HepG2 (cell line): ENCODE data around the gene TBC1D16. TPM values are rescaled to one million over a fixed set of nuclear protein-coding genes. Genes with fewer than 3 reads are reported as not detected.
A peak's percentile ranks its signal among the peaks of the same experiment; 100 is the strongest.

Experiments
- AKAP8 ChIP-seq: sonication (generic); formaldehyde crosslinking; IDR thresholded peaks from 2 replicates; pipeline ENCODE4 v1.5.1; 2020; ENCODE audit warnings: mild to moderate bottlenecking, missing genetic modification reagents
- EEA1 ChIP-seq: sonication (generic); formaldehyde crosslinking; IDR thresholded peaks from 2 replicates; pipeline ENCODE4 v1.5.1; 2020; ENCODE audit warnings: mild to moderate bottlenecking, missing genetic modification reagents, borderline replicate concordance
- GMEB2 ChIP-seq: IDR thresholded peaks from 2 replicates; pipeline ENCODE4 v1.6.1; 2016; ENCODE audit warnings: missing biosample characterization, missing genetic modification reagents, low read depth
- HNF4A ChIP-seq: sonication (generic); formaldehyde crosslinking; IDR thresholded peaks from 2 replicates; pipeline ENCODE4 v1.4.0; 2020; ENCODE audit warnings: missing genetic modification reagents
- HNRNPK ChIP-seq: fragments of 200-400 bp; formaldehyde crosslinking; IDR thresholded peaks from 2 replicates; pipeline ENCODE4 v1.6.1; 2018; ENCODE audit warnings: low read length, low read depth, moderate library complexity, mild to moderate bottlenecking; ENCODE audit not compliant: poor library complexity, severe bottlenecking
- HNRNPL ChIP-seq: fragments of 200-400 bp; formaldehyde crosslinking; IDR thresholded peaks from 2 replicates; pipeline ENCODE4 v1.6.1; 2017; ENCODE audit warnings: mild to moderate bottlenecking, low read depth, low read length
- IKZF4 ChIP-seq: sonication (generic); formaldehyde crosslinking; IDR thresholded peaks from 2 replicates; pipeline ENCODE4 v1.5.1; 2020; ENCODE audit warnings: borderline replicate concordance, mild to moderate bottlenecking, low read depth, missing genetic modification reagents; ENCODE audit errors: not compliant biosample characterization
- KMT2A ChIP-seq: sonication (generic); formaldehyde crosslinking; IDR thresholded peaks from 2 replicates; pipeline ENCODE4 v1.4.0; 2020; ENCODE audit warnings: missing genetic modification reagents
- MAF1 ChIP-seq: sonication (generic); formaldehyde crosslinking; IDR thresholded peaks from 2 replicates; pipeline ENCODE4 v1.5.0; 2020; ENCODE audit warnings: missing genetic modification reagents, borderline replicate concordance
- NCOA1 ChIP-seq: sonication (generic); formaldehyde crosslinking; IDR thresholded peaks from 2 replicates; pipeline ENCODE4 v1.9.0; 2021; ENCODE audit warnings: missing genetic modification reagents
- NR2F2 ChIP-seq: IDR thresholded peaks from 2 replicates; pipeline ENCODE4 v1.6.1; 2012; ENCODE audit warnings: low read depth, inconsistent platforms, borderline replicate concordance
- SAFB2 ChIP-seq: sonication (generic); formaldehyde crosslinking; IDR thresholded peaks from 2 replicates; pipeline ENCODE4 v1.5.1; 2020; ENCODE audit warnings: missing genetic modification reagents, low read depth, mild to moderate bottlenecking, borderline replicate concordance
- SALL1 ChIP-seq: sonication (generic); formaldehyde crosslinking; IDR thresholded peaks from 2 replicates; pipeline ENCODE4 v1.8.0; 2022; ENCODE audit warnings: mild to moderate bottlenecking, missing genetic modification reagents
- SOX6 ChIP-seq, 2 experiments: fragments of 450-650 bp in 1 of 2; sonication (generic) in 1 of 2; formaldehyde crosslinking in 1 of 2; IDR thresholded peaks; 2 replicates each; pipeline versions ENCODE4 v1.4.0 to v1.6.1; 2017 to 2020; ENCODE audit warnings: antibody characterized with exemption in 1 of 2, mild to moderate bottlenecking in 1 of 2, missing genetic modification reagents in 1 of 2
- TRAFD1 ChIP-seq: sonication (generic); formaldehyde crosslinking; IDR thresholded peaks from 2 replicates; pipeline ENCODE4 v1.5.1; 2020; ENCODE audit warnings: missing genetic modification reagents, mild to moderate bottlenecking, borderline replicate concordance
- ZNF235 ChIP-seq: sonication (generic); formaldehyde crosslinking; IDR thresholded peaks from 2 replicates; pipeline ENCODE4 v1.8.1; 2023; ENCODE audit warnings: mild to moderate bottlenecking, missing genetic modification reagents, borderline replicate concordance
- ZNF414 ChIP-seq: sonication (generic); formaldehyde crosslinking; IDR thresholded peaks from 2 replicates; pipeline ENCODE4 v1.5.0; 2020; ENCODE audit warnings: missing genetic modification reagents
- ZNF564 ChIP-seq: sonication (generic); formaldehyde crosslinking; IDR thresholded peaks from 2 replicates; pipeline ENCODE4 v1.8.1; 2023; ENCODE audit warnings: mild to moderate bottlenecking, missing genetic modification reagents
- ZNF710 ChIP-seq: sonication (generic); formaldehyde crosslinking; IDR thresholded peaks from 2 replicates; pipeline ENCODE4 v1.5.0; 2020; ENCODE audit warnings: mild to moderate bottlenecking, missing genetic modification reagents, borderline replicate concordance
- ZNF746 ChIP-seq: sonication (generic); formaldehyde crosslinking; IDR thresholded peaks from 2 replicates; pipeline ENCODE4 v1.8.0; 2022; ENCODE audit warnings: mild to moderate bottlenecking, missing genetic modification reagents
- polyA plus RNA-seq, 8 experiments: library from polyadenylated mRNA; depleted of rRNA in 3 of 8; stranded (reverse) in 7 of 8; unstranded in 1 of 8; fragments of >200 nt; fragmentation: Illumina TruSeq in 4 of 8; extraction: Trizol in 4 of 8; gene quantifications; 2 replicates each; pipeline versions ENCODE4 v1.2.1 to v1.2.3, GENCODE V29; 2011 to 2016; ENCODE audit warnings: low read depth in 4 of 8, missing spikeins in 1 of 8, mixed read lengths in 1 of 8; ENCODE audit not compliant: insufficient read depth in 1 of 8
- total RNA-seq, 5 experiments: library from RNA; depleted of rRNA; stranded (reverse); fragments of >200 nt; fragmentation: Illumina TruSeq; extraction: Trizol; gene quantifications; 2 replicates each; pipeline ENCODE4 v1.2.3, GENCODE V29; 2016; ENCODE audit warnings: low read depth in 1 of 5
- TF ChIP-seq, protein P1 (sequence below): sonication (generic); formaldehyde crosslinking; IDR thresholded peaks from 2 replicates; pipeline ENCODE4 v1.4.0; 2020; ENCODE audit warnings: mild to moderate bottlenecking, missing genetic modification reagents

TBC1D16 gene
- total and polyA plus RNA-seq, 2 of the 13 experiments (the other 11 are each of a cell fraction or from before 2014, with no cell fraction given) = 14.9 to 24.9 TPM

- TF ChIP-seq, protein P1, sequence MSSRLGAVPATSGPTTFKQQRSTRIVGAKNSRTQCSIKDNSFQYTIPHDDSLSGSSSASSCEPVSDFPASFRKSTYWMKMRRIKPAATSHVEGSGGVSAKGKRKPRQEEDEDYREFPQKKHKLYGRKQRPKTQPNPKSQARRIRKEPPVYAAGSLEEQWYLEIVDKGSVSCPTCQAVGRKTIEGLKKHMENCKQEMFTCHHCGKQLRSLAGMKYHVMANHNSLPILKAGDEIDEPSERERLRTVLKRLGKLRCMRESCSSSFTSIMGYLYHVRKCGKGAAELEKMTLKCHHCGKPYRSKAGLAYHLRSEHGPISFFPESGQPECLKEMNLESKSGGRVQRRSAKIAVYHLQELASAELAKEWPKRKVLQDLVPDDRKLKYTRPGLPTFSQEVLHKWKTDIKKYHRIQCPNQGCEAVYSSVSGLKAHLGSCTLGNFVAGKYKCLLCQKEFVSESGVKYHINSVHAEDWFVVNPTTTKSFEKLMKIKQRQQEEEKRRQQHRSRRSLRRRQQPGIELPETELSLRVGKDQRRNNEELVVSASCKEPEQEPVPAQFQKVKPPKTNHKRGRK (CRISPR knock-in tag) = no peak
- no peak for TF ChIP-seq MAF1 (CRISPR knock-in tag)
- no peak for TF ChIP-seq HNF4A (CRISPR knock-in tag)
- no peak for TF ChIP-seq GMEB2 (CRISPR knock-in tag)
- TF ChIP-seq SALL1 (CRISPR knock-in tag) = peak; percentile 2; the same call in 1 of the 2 replicates
- 0 out of 2 replicates have a peak, but pooled peaks have one; percentile 6 for TF ChIP-seq SAFB2 (CRISPR knock-in tag)
- TF ChIP-seq ZNF564 = peak; percentile 54; the same call in 1 of the 2 replicates
- no peak for TF ChIP-seq TRAFD1
- TF ChIP-seq ZNF414 (CRISPR knock-in tag) = no peak
- 0 out of 2 replicates have a peak, but pooled peaks have one; percentile 42 for TF ChIP-seq AKAP8
- TF ChIP-seq KMT2A (CRISPR knock-in tag) = no peak
- TF ChIP-seq HNRNPL = peak; percentile 90
- TF ChIP-seq EEA1 (CRISPR knock-in tag) = no peak; the same call in 1 of the 2 replicates
- TF ChIP-seq SOX6 (IDR thresholded peaks at IDR 0.05) = no peak
- TF ChIP-seq SOX6 (CRISPR knock-in tag; IDR thresholded peaks at IDR 0.05) = no peak
- 0 out of 2 replicates have a peak, but pooled peaks have one; percentile 21 for TF ChIP-seq NCOA1 (CRISPR knock-in tag)
- TF ChIP-seq IKZF4 = no peak
- no peak for TF ChIP-seq NR2F2
- 0 out of 2 replicates have a peak, but pooled peaks have one; percentile 26 for TF ChIP-seq ZNF746 (CRISPR knock-in tag)
- TF ChIP-seq HNRNPK = no peak
- no peak for TF ChIP-seq ZNF710 (CRISPR knock-in tag)
- 0 out of 2 replicates have a peak, but pooled peaks have one; percentile 43 for TF ChIP-seq ZNF235 (CRISPR knock-in tag)
These were observed 110.3 kb downstream of the TBC1D16 start (continued) for GRCh38 chr17:79925242-79925957.
